Natural killer cell (primary cell): ENCODE results near the gene WDR93. TPM values are rescaled to one million over a fixed set of nuclear protein-coding genes. Genes with fewer than 3 reads are reported as not detected.
A peak's percentile ranks its signal among the peaks of the same experiment; 100 is the strongest.

Experiments used
- ATAC-seq, 3 donors: fragments of 150-1000 bp in 2 of 3; fragments of 200-7000 bp in 1 of 3; cut with Tn5 transposase; 1 replicate in 1 of 3; 2 replicates in 2 of 3; pipeline ENCODE4 v1.10.0; 2021; ENCODE audit warnings: mild to moderate bottlenecking in 2 of 3, moderate library complexity in 2 of 3
- DNase-seq, 2 donors: peaks; one replicate each; pipeline versions ENCODE4 v3.0.0 to v3.0.0-alpha.2; 2013 to 2021; ENCODE audit warnings: mixed read lengths in 1 of 2
- H3K27ac ChIP-seq: one replicate; pipeline ENCODE4 v1.5.1; 2013; ENCODE audit warnings: mild to moderate bottlenecking, low read length
- H3K27me3 ChIP-seq: one replicate; pipeline ENCODE4 v1.6.1; 2013; ENCODE audit warnings: low read length; ENCODE audit not compliant: control insufficient read depth, insufficient read depth
- H3K36me3 ChIP-seq: one replicate; pipeline ENCODE4 v1.6.1; 2013; ENCODE audit warnings: low read length; ENCODE audit not compliant: control insufficient read depth, insufficient read depth
- H3K4me1 ChIP-seq: one replicate; pipeline ENCODE4 v1.6.1; 2013; ENCODE audit warnings: low read length; ENCODE audit not compliant: control insufficient read depth, insufficient read depth
- H3K4me3 ChIP-seq: one replicate; pipeline ENCODE4 v1.5.1; 2013; ENCODE audit warnings: low read length
- H3K9me3 ChIP-seq: one replicate; pipeline ENCODE4 v1.6.1; 2013; ENCODE audit warnings: low read length; ENCODE audit not compliant: control insufficient read depth, insufficient read depth
- H3K27ac Mint-ChIP-seq, 2 donors: one replicate each; pipeline ENCODE4 v1.8.0; 2022; ENCODE audit warnings: mild to moderate bottlenecking in 2 of 2, mixed read lengths in 2 of 2, moderate library complexity in 1 of 2
- H3K27me3 Mint-ChIP-seq, 2 donors: one replicate each; pipeline ENCODE4 v1.8.0; 2022; ENCODE audit warnings: low read depth in 2 of 2, mixed read lengths in 2 of 2
- H3K36me3 Mint-ChIP-seq: one replicate; pipeline ENCODE4 v1.8.0; 2022; ENCODE audit warnings: mixed read lengths
- H3K4me1 Mint-ChIP-seq, 2 donors: one replicate each; pipeline ENCODE4 v1.8.0; 2022; ENCODE audit warnings: mixed read lengths in 2 of 2
- H3K4me3 Mint-ChIP-seq: one replicate; pipeline ENCODE4 v1.8.0; 2022; ENCODE audit warnings: mild to moderate bottlenecking, moderate library complexity, mixed read lengths
- H3K9me3 Mint-ChIP-seq, 2 donors: one replicate each; pipeline ENCODE4 v1.8.0; 2022; ENCODE audit warnings: mixed read lengths in 2 of 2
- CTCF ChIP-seq: fragments of 200-600 bp; IDR thresholded peaks from one replicate; pipeline ENCODE4 v1.8.0; 2022; ENCODE audit warnings: antibody characterized with exemption
- WGBS: methylation state at CpG from one replicate; pipeline ENCODE4 v1.1.7; 2013; ENCODE audit warnings: missing lambda C conversion rate; ENCODE audit not compliant: insufficient coverage; 5-methylcytosine and 5-hydroxymethylcytosine counted together
- intact Hi-C: fragments of 100-400 bp; cut with micrococcal nuclease; formaldehyde crosslinking; loops from one replicate; pipeline ENCODE4 v1.14.2; 2022
- total RNA-seq, 4 donors: library from RNA; stranded (reverse); fragments of 120-200 nt in 1 of 4; gene quantifications; one replicate each; pipeline versions ENCODE4 v1.2.3 to v1.2.4, GENCODE V29; 2013 to 2022

Gene WDR93
- total RNA-seq, 3 donors from 2014 or later (not counting 1 experiment from before 2014, with no cell fraction given): 0.25 to 0.38 TPM; not detected in 1

- 83% methylated on average over 1 of the region's 2 CpGs for WGBS
- H3K9me3 ChIP-seq: no peaks in the 10 kb centered on the region
- Mint-ChIP-seq H3K27me3 (peaks cover 18 to 35% of the 10 kb centered on the region in 2 donors), H3K27ac (no peak overlapping the region), H3K36me3 (no peaks in the 10 kb centered on the region), H3K4me3 (no peak overlapping the region), H3K9me3 (no peaks in the 10 kb centered on the region), H3K4me1 (peaks cover 6 to 12% of the 10 kb centered on the region in 2 donors)
- no peak for ATAC-seq
- no peak overlapping the region for H3K4me3 ChIP-seq
- H3K36me3 ChIP-seq: no peaks in the 10 kb centered on the region
- no peak for TF ChIP-seq CTCF
- intact Hi-C loops: no loop called here
- H3K27me3 ChIP-seq: peaks cover 7% of the 10 kb centered on the region
- H3K4me1 ChIP-seq: peaks cover 14% of the 10 kb centered on the region
- H3K27ac ChIP-seq: no peak overlapping the region
- DNase-seq: no peak
Observed at GRCh38 chr15:89659295-89659694, 31.3 kb upstream of the WDR93 start.

DNA sequence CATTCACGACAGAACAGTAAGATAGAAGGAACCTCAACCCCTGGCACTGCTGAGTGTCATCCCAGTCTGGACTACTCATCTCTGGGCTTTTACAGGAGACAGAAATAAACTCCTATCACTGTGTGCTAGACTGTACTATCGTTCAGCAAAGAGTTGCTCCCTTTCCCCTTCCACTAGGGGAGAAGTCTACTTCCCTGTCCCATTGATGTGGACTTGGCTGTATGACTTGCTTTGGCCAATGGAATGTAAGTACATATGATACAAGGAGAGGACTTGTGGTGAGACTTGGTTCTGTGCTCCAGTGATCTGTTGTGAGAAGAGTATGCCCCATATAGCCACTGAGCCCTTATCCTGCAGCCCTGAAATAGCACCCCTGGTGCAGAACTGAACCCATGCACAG, 30.1 kb upstream of the WDR93 start:
- Histone ChIP-seq H3K36me3 (no peaks in the 10 kb centered on the region), H3K27me3 (peaks cover 4% of the 10 kb centered on the region), H3K4me1 (peaks cover 6% of the 10 kb centered on the region), H3K9me3 (no peaks in the 10 kb centered on the region), H3K27ac (no peak overlapping the region), H3K4me3 (no peak overlapping the region)
- TF ChIP-seq CTCF: no peak
- Mint-ChIP-seq H3K36me3 (no peaks in the 10 kb centered on the region), H3K4me1 (peaks cover 0 to 11% of the 10 kb centered on the region in 2 donors), H3K27ac (no peak overlapping the region), H3K9me3 (no peaks in the 10 kb centered on the region), H3K4me3 (no peak overlapping the region), H3K27me3 (peaks cover 18 to 36% of the 10 kb centered on the region in 2 donors)
- no peak for DNase-seq
- intact Hi-C loops: no loop called here
- ATAC-seq: peak in 1 of 3 donors; percentile 21
- WGBS: 90% methylated on average over 2 of the region's 2 CpGs

GRCh38 chr15:89662893-89663626, 27.6 kb upstream of the WDR93 start:
- Mint-ChIP-seq H3K9me3 (no peaks in the 10 kb centered on the region), H3K36me3 (no peaks in the 10 kb centered on the region), H3K27me3 (peaks cover 12 to 20% of the 10 kb centered on the region in 2 donors), H3K4me3 (no peak overlapping the region), H3K27ac (no peak overlapping the region), H3K4me1 (peaks cover 0 to 7% of the 10 kb centered on the region in 2 donors)
- no peaks in the 10 kb centered on the region for H3K9me3 ChIP-seq
- peaks cover 8% of the 10 kb centered on the region for H3K4me1 ChIP-seq
- DNase-seq: no peak
- ATAC-seq: no peak
- H3K4me3 ChIP-seq: no peak overlapping the region
- peaks cover 4% of the 10 kb centered on the region for H3K27me3 ChIP-seq
- H3K36me3 ChIP-seq: no peaks in the 10 kb centered on the region
- intact Hi-C loops: no loop called here
- 59% methylated on average over 11 of the region's 11 CpGs for WGBS
- no peak overlapping the region for H3K27ac ChIP-seq
- no peak for TF ChIP-seq CTCF
